Glutamatergic neuron (in vitro differentiated cells): ENCODE measurements around the gene RAB5B. TPM values are rescaled to one million over a fixed set of nuclear protein-coding genes. Genes with fewer than 3 reads are reported as not detected.

Source experiments
- DNase-seq: peaks from one replicate; pipeline ENCODE4 v3.0.0; 2022
- H3K27ac Mint-ChIP-seq: one replicate; pipeline ENCODE4 v1.8.0; 2020; ENCODE audit warnings: mild to moderate bottlenecking, mixed read lengths, inconsistent platforms; ENCODE audit not compliant: unreplicated experiment
- H3K27me3 Mint-ChIP-seq: one replicate; pipeline ENCODE4 v1.8.0; 2020; ENCODE audit warnings: mild to moderate bottlenecking, moderate library complexity, mixed read lengths, inconsistent platforms; ENCODE audit not compliant: unreplicated experiment
- H3K36me3 Mint-ChIP-seq: one replicate; pipeline ENCODE4 v1.8.0; 2020; ENCODE audit warnings: mild to moderate bottlenecking, mixed read lengths, inconsistent platforms; ENCODE audit not compliant: unreplicated experiment
- H3K4me1 Mint-ChIP-seq: one replicate; pipeline ENCODE4 v1.8.0; 2020; ENCODE audit warnings: mild to moderate bottlenecking, low read depth, mixed read lengths, inconsistent platforms; ENCODE audit not compliant: unreplicated experiment
- H3K4me3 Mint-ChIP-seq: one replicate; pipeline ENCODE4 v1.8.0; 2020; ENCODE audit warnings: mild to moderate bottlenecking, mixed read lengths, inconsistent platforms; ENCODE audit not compliant: unreplicated experiment
- H3K9me3 Mint-ChIP-seq: one replicate; pipeline ENCODE4 v1.8.0; 2020; ENCODE audit warnings: mild to moderate bottlenecking, moderate library complexity, mixed read lengths, inconsistent platforms; ENCODE audit not compliant: unreplicated experiment
- total RNA-seq: library from RNA; stranded (reverse); fragmentation: NEBNext Ultra II Directional; extraction: Animal tissue kit (Norgen Biotek cat#: 25700); gene quantifications from one replicate; pipeline ENCODE4 v1.2.1, GENCODE V29; 2021; ENCODE audit not compliant: unreplicated experiment
- TF ChIP-seq, protein P1 (sequence below): fragments of 200-600 bp; sonication (generic); IDR thresholded peaks from one replicate; pipeline ENCODE4 v1.5.0; 2021; ENCODE audit not compliant: partially characterized antibody, unreplicated experiment

Gene RAB5B
- total RNA-seq, 1 donor from 2014 or later: 170 TPM

DNA sequence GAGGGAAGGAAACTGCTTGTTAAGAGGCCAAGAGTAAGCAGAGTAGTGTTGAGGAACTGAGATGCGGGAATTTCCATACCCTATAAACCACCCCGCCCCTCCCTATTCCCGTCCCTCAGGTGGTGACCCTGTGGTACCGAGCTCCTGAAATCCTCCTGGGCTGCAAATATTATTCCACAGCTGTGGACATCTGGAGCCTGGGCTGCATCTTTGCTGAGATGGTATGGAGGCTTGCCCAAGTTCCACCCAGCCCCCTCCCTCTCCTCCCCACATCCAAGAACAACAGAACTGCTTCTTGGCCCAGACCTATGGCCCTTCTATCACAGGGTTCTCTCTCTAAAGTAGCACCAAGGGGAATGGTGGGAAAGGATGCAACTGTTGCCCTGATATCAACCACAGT lies 4.5 kb upstream of the RAB5B start:
- no peaks in the 10 kb centered on the region for H3K36me3 Mint-ChIP-seq
- H3K4me1 Mint-ChIP-seq: peaks cover 12% of the 10 kb centered on the region
- DNase-seq: no peak
- peaks cover 6% of the 10 kb centered on the region for H3K27me3 Mint-ChIP-seq
- H3K27ac Mint-ChIP-seq: no peak overlapping the region
- peak overlapping the region; percentile 62 for H3K4me3 Mint-ChIP-seq
- TF ChIP-seq, protein P1, sequence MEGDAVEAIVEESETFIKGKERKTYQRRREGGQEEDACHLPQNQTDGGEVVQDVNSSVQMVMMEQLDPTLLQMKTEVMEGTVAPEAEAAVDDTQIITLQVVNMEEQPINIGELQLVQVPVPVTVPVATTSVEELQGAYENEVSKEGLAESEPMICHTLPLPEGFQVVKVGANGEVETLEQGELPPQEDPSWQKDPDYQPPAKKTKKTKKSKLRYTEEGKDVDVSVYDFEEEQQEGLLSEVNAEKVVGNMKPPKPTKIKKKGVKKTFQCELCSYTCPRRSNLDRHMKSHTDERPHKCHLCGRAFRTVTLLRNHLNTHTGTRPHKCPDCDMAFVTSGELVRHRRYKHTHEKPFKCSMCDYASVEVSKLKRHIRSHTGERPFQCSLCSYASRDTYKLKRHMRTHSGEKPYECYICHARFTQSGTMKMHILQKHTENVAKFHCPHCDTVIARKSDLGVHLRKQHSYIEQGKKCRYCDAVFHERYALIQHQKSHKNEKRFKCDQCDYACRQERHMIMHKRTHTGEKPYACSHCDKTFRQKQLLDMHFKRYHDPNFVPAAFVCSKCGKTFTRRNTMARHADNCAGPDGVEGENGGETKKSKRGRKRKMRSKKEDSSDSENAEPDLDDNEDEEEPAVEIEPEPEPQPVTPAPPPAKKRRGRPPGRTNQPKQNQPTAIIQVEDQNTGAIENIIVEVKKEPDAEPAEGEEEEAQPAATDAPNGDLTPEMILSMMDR: no peak
- H3K9me3 Mint-ChIP-seq: peaks cover 8% of the 10 kb centered on the region

DNA sequence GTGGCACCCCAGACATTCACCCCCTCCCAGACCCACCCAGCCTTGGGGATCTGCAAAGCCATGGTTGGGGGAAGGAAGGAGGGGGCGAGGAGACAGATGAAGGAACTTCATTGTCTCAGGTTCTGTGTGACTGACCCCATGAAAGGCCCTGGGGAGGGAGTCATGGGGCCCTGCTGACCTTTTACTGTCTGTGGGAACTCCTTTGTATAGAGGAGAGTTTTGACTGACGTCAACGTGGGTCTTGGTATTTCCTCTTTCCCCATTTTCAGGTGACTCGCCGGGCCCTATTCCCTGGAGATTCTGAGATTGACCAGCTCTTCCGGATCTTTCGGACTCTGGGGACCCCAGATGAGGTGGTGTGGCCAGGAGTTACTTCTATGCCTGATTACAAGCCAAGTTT lies 3.1 kb upstream of the RAB5B start:
- no peak for DNase-seq
- Mint-ChIP-seq H3K27me3 (peaks cover 4% of the 10 kb centered on the region), H3K9me3 (peaks cover 7% of the 10 kb centered on the region), H3K4me3 (no peak overlapping the region), H3K36me3 (peaks cover 4% of the 10 kb centered on the region), H3K27ac (no peak overlapping the region), H3K4me1 (peaks cover 12% of the 10 kb centered on the region)
- TF ChIP-seq, protein P1: no peak

DNA sequence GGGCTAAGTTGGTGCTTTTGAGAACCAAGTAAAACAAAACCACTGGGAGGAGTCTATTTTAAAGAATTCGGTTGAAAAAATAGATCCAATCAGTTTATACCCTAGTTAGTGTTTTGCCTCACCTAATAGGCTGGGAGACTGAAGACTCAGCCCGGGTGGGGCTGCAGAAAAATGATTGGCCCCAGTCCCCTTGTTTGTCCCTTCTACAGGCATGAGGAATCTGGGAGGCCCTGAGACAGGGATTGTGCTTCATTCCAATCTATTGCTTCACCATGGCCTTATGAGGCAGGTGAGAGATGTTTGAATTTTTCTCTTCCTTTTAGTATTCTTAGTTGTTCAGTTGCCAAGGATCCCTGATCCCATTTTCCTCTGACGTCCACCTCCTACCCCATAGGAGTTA lies 1.8 kb upstream of the RAB5B start:
- peaks cover 4% of the 10 kb centered on the region for H3K9me3 Mint-ChIP-seq
- no peak overlapping the region for H3K4me3 Mint-ChIP-seq
- H3K36me3 Mint-ChIP-seq: peaks cover 4% of the 10 kb centered on the region
- H3K4me1 Mint-ChIP-seq: peaks cover 14% of the 10 kb centered on the region
- H3K27ac Mint-ChIP-seq: peak overlapping the region; percentile 33
- no peak for DNase-seq
- H3K27me3 Mint-ChIP-seq: peaks cover 4% of the 10 kb centered on the region
- TF ChIP-seq, protein P1: no peak

DNA sequence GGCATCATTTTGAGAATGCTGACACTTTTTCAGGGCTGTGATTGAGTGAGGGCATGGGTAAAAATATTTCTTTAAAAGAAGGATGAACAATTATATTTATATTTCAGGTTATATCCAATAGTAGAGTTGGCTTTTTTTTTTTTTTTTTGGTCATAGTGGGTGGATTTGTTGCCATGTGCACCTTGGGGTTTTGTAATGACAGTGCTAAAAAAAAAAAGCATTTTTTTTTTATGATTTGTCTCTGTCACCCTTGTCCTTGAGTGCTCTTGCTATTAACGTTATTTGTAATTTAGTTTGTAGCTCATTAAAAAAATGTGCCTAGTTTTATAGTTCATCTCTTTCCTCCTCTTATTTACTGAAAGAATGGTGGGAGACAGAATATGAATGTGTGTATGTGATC lies 1.4 kb upstream of the RAB5B start:
- TF ChIP-seq, protein P1: no peak
- peaks cover 13% of the 10 kb centered on the region for H3K4me1 Mint-ChIP-seq
- H3K27me3 Mint-ChIP-seq: peaks cover 3% of the 10 kb centered on the region
- H3K4me3 Mint-ChIP-seq: no peak overlapping the region
- H3K9me3 Mint-ChIP-seq: peaks cover 4% of the 10 kb centered on the region
- peak overlapping the region; percentile 33 for H3K27ac Mint-ChIP-seq
- DNase-seq: no peak
- H3K36me3 Mint-ChIP-seq: peaks cover 4% of the 10 kb centered on the region

DNA sequence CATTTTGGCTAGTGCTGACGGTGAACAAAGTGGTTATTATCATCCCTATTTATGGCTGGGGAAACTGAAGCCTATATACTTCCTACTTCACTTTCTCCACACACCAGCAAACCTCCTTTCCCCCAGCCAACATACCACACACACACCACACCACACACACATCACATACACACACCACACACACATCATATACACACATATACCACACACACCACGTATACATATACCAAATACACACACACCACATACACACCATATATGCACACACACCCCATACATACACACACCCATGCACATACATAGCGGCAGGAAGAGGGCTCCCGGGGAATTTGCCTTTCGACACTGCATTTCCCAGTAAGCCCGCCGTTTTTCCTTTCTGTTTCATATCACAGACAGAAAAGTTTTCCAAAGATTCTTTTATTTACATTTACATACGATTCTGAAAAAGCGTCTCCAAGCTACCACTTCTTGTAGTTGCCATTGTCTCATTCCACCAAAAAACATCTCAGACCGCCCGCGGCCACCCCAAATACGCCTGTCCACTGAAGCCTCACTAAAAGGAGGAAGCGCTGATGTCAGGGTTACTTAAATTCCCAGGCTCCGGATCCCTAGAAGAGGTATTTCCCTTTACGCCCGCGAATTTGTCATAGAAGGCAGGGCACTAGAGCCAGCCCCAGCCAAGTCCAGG lies 823 bp upstream of the RAB5B start:
- peaks cover 2% of the 10 kb centered on the region for H3K9me3 Mint-ChIP-seq

More for the DNA sequence above, 823 bp upstream of the RAB5B start:
- Mint-ChIP-seq H3K27ac (no peak overlapping the region), H3K27me3 (no peaks in the 10 kb centered on the region), H3K36me3 (peaks cover 4% of the 10 kb centered on the region), H3K4me3 (no peak overlapping the region), H3K4me1 (peaks cover 11% of the 10 kb centered on the region)
- TF ChIP-seq, protein P1: no peak
- DNase-seq: no peak
